Right lobe of liver (tissue), 4 donors: ENCODE data around the gene TPPP.

Source experiments
- POLR2A ChIP-seq: fragments of 450-650 bp; IDR thresholded peaks from one replicate; pipeline ENCODE4 v1.6.1; 2017; ENCODE audit warnings: antibody characterized with exemption, mild to moderate bottlenecking
- TF ChIP-seq, protein P1 (sequence below), 4 donors: fragments of 200-600 bp in 3 of 4; fragments of 450-650 bp in 1 of 4; IDR thresholded peaks; one replicate each; pipeline versions ENCODE4 v1.5.1 to v1.8.0; 2016 to 2022; ENCODE audit warnings: antibody characterized with exemption in 4 of 4, mild to moderate bottlenecking in 2 of 4
- donor health status: DM: no; HTN: no; CAD: no.
- donor health status: DM: no; HTN: no; CAD: no.
- donor health status: DM: no; HTN: yes; CAD: no.

DNA sequence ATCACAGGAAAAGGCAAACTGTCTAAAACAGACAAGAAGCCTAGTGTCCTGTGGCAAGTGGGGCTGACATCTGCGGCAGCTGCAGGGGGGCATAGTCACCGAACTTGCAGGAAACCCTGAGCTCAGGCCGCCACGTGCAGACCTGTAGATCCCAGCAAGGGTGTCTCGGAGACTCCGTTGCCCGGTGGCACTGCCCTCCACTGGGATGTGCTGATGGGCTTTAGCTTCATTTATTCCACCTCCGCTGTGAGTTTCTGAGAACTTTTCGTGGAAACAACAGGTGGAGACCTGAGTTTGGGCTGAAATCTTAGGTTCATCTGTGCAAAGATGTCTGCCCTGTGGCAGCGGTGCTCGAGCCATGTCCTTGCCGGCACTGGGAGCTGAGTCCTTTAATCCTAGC lies 59.0 kb downstream of the TPPP start:
- no peak for TF ChIP-seq POLR2A
- TF ChIP-seq, protein P1, sequence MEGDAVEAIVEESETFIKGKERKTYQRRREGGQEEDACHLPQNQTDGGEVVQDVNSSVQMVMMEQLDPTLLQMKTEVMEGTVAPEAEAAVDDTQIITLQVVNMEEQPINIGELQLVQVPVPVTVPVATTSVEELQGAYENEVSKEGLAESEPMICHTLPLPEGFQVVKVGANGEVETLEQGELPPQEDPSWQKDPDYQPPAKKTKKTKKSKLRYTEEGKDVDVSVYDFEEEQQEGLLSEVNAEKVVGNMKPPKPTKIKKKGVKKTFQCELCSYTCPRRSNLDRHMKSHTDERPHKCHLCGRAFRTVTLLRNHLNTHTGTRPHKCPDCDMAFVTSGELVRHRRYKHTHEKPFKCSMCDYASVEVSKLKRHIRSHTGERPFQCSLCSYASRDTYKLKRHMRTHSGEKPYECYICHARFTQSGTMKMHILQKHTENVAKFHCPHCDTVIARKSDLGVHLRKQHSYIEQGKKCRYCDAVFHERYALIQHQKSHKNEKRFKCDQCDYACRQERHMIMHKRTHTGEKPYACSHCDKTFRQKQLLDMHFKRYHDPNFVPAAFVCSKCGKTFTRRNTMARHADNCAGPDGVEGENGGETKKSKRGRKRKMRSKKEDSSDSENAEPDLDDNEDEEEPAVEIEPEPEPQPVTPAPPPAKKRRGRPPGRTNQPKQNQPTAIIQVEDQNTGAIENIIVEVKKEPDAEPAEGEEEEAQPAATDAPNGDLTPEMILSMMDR (IDR thresholded peaks at IDR 0.05), result no peak
